Dedifferentiated amniotic fluid mesenchymal stem cell (primary cell): Measurements from ENCODE around the gene GOLM1.
"Not testable (repeated sequence)": the region's sequence is repeated elsewhere in the genome, so short reads cannot be mapped to it uniquely, and the experiment has no call there.

Source experiments
- DNase-seq: peaks from one replicate; pipeline ENCODE4 v3.0.0-alpha.2; 2016; ENCODE audit errors: extremely low spot score

GOLM1 gene, protein sequence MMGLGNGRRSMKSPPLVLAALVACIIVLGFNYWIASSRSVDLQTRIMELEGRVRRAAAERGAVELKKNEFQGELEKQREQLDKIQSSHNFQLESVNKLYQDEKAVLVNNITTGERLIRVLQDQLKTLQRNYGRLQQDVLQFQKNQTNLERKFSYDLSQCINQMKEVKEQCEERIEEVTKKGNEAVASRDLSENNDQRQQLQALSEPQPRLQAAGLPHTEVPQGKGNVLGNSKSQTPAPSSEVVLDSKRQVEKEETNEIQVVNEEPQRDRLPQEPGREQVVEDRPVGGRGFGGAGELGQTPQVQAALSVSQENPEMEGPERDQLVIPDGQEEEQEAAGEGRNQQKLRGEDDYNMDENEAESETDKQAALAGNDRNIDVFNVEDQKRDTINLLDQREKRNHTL

DNA sequence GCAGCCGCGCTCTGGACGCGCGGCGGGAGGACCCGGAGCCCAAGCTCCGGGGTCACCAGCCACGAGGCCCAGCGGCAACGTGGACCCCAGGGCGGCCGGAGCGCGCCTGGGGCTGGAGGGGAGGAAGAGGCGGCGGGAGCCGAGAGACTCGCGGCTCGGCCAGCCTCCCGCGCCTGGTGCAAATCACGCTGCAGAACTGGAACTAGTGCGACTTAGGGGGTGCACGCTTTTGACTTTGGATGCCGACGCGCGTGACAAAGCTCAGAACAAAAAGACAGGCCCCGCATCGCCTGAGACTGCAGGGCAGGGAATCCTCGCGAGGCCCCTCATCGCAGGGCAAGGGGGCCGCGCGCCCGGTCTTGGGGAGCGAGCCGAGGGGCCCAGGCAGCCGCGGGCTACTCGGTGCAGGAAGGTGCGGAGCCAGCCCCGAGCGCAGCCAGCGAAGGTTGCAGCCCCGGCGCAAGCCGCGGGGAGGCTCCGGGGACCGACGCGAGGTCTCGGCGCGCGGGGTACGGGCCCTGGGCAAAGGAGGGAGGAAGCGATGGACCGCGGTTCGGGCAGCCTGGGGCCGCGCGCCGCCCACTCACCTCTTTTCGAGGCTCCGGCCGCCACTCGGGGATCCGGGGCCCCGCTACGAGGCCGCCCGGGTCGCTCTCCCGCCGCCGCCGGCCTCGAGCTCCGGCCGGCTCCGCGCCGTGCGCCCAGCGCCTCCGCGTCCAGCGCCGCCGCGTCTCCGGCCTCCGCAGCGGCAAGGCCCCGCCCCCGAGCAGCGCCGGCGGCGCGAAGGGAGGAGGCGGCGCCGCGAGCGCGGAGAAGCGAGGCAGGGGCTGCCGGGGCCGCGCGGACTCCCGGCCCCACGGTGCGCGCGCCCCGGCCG, at the start of gene GOLM1:
Gene GOLM1, minus strand, starts transcription at position 735 of the 877 bp plus-strand sequence. CDS start 20,238 bp downstream, outside the sequence.
- peak; percentile 41 for DNase-seq

DNA sequence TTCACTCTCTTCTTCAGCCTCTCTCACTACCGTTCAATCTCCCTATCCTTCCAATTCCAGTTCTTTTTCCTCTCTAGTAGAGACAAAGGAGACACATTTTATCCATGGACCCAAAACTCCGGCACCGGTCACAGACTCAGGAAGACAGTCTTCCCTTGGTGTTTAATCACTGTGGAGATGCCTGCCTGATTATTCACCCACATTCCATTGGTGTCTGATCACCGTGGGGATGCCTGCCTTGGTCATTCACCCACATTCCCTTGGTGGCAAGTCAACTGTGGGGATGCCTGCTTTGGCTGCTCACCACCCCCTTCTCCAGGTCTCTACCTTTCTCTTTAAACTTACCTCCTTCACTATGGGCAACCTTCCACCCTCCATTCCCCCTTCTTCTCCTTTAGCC, 47.3 kb upstream of the GOLM1 start:
- DNase-seq: not testable (repeated sequence)

DNA sequence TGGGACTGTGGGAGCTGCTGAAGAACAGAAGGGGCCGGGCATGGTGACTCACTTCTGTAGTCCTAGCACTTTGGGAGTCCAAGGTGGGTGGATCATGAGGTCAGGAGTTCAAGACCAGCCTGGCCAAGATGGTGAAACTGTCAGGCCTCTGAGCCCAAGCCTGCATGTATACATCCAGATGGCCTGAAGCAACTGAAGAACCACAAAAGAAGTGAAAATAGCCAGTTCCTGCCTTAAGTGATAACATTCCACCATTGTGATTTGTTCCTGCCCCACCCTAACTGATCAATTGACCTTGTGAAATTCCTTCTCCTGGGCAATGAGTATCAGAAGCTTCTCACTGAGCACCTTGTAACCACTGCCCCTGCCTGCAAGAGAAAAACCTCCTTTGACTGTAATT, 46.6 kb upstream of the GOLM1 start:
- not testable (repeated sequence) for DNase-seq

DNA sequence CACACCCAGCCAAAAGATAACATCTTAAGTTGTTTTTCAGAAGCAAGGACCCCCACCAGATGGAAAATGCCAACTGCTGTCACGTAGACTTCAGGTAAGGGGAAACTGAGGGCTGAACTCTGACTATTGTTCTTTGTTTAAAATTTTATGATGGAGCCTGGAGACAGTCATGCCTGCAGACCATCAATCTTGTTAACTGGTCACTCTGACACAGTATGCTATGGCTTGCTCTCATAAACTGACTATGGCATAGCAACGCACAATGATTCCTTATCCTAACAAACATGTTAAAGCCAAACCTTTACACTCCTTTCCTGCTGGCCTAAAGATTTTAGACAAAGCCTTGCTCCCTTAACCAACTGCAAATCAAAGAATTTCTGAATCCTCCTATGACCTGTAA, 43.6 kb upstream of the GOLM1 start:
- no peak for DNase-seq

DNA sequence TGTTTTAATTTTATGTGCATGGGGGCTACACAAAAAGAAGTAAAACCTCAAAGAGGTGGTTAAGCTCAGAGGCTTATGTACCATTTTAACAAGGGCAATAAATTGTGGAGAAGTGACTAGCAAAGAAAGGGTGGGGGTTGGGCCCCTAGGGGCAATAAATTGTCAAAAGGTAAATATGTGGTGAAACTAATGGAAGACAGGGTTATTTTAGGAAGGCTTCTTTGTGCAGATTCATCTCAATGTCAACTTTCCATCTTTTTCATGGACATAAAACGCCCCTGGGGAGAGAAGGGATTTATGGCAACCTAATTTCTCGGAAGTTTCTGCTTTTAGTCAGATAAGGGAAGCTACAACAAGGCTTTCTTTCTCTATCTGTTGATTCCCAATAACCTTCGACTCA, 42.5 kb upstream of the GOLM1 start:
- no peak for DNase-seq

DNA sequence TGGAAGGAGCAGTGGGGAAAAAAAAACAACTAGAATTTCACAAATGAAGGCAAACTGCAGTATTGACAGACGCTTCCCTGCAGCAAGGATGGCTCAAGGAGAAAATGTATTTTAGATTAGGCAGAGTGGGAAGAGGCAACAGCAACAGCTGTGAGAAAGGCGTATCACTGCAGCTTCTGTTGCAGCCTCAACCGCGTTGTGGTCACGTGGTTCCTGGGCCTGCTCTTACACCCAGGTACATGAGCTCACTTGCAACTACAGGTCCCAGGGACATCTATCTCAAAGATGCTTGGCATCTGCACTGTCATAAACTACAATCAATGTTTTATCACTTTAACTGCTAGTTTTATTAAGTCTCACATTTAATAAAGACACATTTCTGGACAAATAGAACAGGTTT, 36.0 kb upstream of the GOLM1 start:
- DNase-seq: no peak

DNA sequence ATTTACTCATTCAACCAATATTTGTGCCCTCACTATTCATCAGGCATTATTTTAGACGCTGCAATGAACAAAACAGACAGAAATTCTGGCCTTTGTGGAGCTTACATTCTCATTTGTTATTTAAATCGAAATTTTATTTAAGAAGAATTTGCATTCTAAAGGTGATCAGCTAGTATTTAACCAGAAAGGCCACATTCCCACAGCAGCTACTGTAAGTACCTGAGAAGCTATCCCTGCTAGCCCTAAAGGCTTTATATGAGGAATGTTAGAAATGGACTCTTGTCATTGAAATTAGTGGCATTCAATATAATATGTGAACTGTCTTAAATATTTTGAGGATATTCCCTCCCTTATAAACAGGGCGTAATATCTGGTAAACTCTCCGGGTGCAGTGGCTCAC, 35.0 kb upstream of the GOLM1 start:
- DNase-seq: no peak

DNA sequence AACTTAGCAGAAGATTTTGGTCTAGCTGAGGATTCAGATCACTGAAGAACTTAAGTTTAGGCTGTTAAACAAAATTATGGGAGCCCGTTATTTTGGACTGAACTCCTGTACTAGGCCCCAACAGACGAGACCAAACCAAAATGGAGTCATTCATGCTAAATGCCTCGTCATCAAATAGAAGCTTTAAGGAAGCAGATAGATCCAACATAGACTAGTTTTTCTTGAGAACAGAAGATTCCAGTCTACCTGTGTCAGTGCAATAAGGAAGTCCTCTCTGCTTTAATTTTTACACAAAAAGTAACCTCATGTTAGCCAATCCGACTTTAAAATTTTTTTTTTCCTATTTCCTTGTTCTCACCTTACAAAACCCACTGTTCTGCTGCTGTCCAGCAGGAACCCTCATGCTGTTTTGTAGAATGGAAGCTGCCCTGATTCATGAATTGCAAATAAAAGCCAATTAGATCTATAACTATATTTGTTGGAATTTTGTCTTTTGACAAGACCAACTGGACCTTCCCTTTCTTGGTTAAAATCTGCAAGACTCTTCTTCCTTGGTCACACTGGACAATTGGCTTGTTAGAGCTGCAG, 29.0 kb upstream of the GOLM1 start:
- DNase-seq: no peak

DNA sequence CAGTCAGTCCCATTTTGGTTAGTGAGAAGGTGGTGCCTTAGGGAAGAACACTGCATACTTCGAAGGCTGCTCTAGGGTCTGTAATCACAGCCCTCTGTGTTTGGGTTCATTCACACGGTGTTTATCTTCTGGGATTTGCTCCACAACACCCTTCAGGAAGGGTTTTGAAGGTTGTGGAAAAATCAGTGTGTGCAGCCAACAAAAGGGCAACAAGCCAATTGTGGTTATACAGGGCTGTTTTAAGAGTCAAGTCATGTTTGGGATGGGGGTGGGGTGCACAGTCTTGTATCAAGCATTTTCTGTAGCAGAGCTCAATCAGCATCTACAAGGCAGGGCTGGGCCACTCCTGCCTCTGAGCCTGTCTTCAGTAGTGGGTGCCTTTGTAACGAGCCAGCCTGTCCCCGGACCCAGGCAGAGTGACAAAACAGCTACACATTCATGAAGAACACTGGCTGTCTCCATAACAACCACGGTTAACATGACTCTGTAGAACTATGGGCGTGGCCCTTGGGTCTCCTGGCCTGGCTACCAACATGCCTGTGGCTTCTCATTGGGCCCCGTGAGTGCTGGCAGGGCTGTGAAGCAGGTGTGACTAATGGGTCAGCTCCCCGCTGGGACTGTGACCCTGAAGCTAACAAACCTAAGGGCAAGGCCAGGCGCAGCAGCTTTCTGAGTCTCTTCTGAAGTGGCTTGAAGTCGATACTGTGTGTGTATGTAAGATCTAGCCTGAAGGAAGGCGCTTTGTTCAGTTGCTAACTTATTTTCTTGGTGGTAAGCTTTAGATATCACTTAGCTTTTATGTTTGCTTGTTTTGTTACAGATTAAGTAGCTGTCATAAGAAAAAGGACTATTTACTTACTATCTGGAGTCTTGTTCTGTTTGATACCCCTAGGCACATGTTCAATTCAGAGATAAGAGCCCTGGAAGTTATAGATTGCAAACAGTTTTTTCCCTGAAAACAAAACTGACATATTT, 27.9 kb upstream of the GOLM1 start:
- peak; percentile 44 for DNase-seq

DNA sequence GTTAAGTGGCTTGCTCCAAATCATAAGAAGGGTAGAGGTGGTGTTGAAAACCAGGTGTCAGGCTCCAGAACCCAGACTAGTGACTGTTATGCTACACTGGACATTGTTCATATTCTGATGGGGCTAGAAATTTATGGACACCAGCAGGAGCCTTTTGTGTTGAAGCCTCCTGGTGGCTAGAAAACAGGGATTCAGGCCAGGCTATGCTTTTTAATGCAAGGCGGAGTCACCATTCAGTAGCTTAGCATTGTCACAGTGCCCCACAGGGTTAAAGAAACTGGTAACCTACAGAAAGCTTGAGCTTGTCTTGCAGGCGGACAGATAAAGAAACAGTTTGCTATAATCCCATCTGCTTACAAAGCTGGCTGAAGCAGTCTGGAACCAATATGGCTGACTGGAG, 23.0 kb upstream of the GOLM1 start:
- no peak for DNase-seq

DNA sequence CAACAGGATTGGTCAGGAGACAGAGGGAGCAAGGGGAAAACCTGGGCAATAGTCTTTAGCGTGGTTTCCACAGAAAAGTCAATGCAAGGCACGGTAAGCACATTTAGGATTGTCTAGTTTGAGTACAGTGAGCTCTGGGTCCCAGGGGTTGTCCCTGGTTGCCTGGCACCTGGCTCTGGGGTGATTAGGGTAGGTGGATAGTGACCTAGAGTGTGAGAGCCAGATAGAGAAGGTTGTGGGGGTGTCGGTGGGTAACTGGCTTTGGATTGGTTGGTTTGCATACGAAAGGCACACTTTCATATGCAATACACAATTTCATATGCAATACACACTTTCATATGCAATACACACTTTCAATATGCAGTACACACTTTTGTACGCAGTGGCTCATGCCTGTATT, 20.1 kb upstream of the GOLM1 start:
- no peak for DNase-seq

DNA sequence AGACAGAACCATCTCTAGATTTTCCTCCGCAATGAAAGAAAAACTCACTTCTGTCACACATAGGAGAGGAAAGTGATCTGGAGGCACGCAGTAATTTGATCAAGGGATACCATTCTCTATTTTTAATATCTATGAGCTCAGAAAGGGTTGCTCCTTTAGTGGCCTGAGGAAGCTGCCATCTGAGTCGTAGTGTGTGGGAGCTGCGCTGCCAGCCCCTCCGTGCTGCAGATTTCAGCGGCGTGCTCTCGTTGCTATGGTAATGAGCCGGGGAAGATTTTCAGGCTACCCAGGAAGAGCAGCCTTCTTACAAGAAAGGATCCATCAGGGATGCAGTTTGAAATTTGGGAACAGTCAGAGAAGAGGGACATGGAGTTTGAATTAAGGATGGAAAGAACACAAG, 17.1 kb upstream of the GOLM1 start:
- no peak for DNase-seq

DNA sequence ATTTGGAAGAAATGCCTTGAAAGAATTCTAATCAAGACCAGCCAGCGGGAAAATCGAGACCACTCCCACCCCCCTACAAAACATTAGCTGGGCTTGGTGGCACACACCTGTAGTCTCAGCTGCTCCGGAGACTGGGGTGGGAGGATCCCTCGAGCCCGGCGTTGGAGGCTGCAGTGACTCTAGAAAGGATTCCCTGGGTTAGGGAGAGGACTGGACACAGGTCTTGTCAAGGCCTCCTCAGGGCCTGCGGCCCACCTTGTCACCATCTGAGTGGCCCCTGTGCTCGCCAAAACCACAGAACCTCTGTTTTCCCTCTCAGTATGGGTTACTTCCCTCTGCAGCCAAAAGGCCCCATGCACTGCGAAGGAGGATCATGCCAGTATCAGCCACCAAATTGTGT, 16.5 kb upstream of the GOLM1 start:
- no peak for DNase-seq

DNA sequence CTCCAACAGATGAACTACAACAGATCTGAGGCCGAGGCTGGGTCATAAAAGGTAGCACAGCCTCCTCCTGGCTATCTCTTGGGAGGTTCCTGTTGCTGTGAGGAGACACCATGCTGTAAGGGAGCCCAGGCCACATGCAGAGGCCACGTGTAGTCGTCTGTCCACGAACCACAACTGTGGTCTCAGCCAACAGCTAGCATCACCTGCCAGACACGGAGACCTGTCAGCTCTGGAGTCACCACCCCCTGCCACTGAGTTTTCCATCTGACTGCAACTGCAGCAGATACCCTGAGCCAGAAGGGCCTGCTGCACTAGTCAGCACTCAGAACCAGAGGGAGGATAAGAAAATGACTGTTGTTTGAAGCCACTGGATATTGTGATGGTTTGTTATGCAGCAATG, 12.7 kb upstream of the GOLM1 start:
- DNase-seq: no peak

DNA sequence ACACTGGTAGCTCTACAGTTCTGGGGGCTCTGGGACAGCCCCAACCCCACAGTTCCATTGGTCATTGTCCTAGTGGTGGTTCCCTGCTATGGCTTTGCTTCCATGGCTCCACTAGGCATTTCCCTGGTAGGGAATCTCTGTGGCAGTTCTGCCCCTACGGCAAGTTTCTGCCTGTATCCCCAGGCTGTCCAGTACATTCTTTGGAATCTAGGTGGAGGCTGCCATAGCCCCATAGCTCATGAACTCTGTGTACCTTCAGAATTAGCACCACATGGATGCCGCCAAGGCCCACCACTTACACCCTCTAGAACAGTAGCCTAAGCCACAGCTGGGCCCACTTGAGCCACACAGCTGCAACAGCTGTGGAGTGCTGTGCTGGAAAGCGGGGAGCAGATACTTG, 3.3 kb upstream of the GOLM1 start:
- DNase-seq: no peak

DNA sequence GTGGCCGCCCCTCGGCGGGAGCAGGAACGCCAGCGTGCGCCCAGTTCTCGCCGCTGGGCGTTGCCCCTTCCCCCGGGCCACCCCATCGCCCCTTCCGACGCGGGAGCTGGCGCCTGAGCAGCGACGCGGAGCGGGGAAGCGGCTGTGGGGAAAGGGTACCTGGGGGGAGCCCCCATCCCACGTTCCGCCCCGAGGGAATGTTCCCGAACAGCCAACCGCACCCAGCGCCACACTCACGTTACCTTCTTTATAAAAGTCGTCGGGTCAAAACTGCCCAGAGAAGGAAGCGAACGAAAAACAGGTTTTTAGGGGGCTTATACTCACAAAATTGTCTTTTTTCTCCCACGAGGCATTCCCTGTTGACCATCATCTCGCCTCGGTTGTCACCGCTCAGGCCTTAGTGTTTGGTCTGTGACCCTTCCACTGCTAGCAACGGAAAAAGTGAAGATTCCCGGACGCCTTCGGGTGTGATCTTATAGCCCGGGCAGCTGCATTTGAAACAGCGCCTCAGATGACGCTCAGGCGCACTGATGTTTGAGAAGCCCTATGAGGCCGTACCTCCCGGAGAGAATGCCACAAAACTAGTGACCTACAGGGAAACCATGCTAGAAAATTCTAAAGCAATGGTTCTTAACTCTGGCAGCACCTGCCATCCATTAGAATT, 475 bp upstream of the GOLM1 start:
- peak; percentile 53 for DNase-seq

DNA sequence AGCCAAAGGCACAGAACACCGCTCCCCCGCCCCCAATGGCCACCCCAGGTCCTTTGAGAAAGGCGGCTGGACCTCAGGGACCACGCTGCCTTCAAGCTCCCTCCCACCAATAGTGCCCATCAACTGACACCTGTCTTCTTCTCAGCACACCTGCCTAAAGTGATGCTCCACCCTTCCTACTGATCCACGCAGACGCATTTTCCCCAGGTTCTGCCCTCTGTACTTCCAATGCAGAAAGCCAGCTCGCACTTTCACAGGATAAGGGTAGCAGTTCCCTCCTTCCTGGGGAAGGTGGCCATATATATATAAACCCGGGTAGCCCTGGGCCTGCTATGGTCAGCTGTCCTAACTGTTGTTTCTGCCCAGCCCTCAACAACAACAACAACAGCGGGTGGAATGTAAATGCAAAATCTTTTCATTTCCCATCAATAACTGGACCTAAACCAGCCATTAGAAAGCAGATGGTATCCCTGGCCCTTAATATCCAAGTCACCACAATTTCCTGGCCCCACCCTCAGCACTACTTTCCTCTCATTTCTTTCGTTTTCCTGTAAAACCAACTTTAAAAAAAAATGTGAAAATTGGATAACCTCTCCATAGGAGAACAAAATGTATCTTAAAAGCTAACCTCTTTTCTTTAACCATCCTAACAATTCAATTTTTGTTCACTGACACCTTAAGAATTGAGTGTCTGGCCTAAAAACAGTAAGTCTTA, 1.7 kb downstream of the GOLM1 start:
- no peak for DNase-seq

DNA sequence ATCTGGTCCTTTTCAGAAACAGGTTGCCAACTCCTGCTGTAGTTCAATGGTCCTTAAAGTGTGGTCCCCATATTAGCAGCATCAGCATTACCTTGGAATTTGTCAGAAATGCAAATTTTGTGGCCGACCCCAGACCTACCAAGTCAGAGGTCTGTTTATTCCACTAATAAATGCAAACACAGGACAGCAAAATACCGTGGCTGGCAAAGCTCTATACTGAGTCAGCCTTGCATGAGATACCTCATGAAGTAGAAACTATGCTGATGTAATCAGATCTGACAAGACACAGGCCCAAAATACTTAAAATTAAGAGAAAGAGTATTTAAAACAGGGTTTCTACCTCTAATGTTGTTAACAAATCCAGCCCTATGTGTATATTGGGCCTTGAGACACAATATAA, 3.0 kb downstream of the GOLM1 start:
- no peak for DNase-seq

DNA sequence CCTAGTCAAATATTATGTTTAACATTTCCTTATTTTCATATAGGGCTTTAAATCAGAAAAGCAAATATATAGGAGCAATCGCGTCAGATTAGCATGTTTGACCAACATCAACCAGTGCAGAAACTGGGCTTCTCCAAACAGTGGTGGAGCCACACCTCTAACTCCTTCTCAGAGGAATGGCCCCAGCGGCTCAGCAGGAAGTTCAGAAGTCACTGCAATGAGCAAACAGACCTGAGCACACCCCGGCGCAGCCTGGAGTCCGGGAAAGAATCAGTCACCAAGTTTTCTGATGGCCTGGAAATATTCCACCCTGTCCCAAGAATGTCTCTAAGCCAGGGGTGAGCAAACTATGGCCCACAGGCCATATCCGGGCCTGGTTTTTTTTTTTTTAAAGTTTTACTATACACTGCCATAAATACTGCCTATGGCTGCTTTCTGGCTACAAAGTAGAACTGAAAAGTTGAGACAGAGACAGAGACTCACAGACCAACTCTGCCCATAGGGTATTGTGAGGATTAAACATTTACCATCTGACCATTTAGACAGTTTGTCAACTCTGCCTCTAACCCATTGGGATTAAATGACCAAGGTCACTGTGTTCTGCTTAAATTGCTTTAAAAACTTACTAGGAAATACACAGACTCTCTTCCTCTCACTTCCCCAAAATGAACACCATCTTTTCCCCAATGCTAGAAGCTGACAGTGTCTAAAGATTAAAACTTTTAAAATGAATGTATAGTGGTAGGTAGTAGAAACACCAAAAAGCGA, 5.4 kb downstream of the GOLM1 start:
- no peak for DNase-seq
